MM.1S (cell line): ENCODE measurements around the gene SLC26A2.

Source experiments
- CTCF ChIP-seq: fragments of 300-600 bp; sonication (generic); IDR thresholded peaks from 2 replicates; pipeline ENCODE4 v1.5.1; 2016; ENCODE audit warnings: antibody characterized with exemption, low read length, mixed read lengths
- EZH2 ChIP-seq: fragments of 300-600 bp; sonication (generic); optimal IDR thresholded peaks from 2 replicates; pipeline ENCODE3; 2017; ENCODE audit warnings: low read depth, mild to moderate bottlenecking, antibody characterized with exemption, low read length, mixed read lengths
- EZH2phosphoT487 ChIP-seq: fragments of 300-600 bp; sonication (generic); IDR thresholded peaks from 2 replicates; pipeline ENCODE4 v1.6.1; 2018; ENCODE audit warnings: antibody characterized with exemption, low read length

- TF ChIP-seq CTCF (no peak), EZH2 (no peak), EZH2phosphoT487 (no peak)
These were observed 43.4 kb upstream of the SLC26A2 start for GRCh38 chr5:149917073-149917676.
